Measurements from ENCODE around the gene TFAP2B.

Gene TFAP2B

DNA sequence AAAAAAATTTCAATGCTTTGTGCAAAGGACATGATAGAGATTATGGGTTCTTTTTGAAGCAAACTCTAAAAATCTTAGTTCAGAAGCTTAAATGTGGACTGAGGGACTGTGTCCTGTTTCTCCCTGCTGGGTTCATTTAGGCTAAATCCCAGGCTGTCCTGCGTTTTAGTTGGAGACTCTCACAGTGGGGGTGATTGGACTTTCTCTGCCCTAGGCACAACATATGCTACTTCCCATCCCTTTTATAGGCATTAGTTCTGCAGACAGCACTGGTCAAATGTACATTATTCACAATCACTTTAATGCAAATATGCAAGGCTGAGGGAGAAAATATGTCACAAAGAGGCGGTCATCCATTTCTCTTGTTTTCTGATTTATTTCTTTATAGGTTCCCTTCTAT lies 71.3 kb downstream of the TFAP2B start:
- H3K27ac ChIP-seq = no peak overlapping the region
- no peak for TF ChIP-seq ZFX (IDR thresholded peaks at IDR 0.05; ENCODE audit: borderline replicate concordance)
- TF ChIP-seq, protein P1, sequence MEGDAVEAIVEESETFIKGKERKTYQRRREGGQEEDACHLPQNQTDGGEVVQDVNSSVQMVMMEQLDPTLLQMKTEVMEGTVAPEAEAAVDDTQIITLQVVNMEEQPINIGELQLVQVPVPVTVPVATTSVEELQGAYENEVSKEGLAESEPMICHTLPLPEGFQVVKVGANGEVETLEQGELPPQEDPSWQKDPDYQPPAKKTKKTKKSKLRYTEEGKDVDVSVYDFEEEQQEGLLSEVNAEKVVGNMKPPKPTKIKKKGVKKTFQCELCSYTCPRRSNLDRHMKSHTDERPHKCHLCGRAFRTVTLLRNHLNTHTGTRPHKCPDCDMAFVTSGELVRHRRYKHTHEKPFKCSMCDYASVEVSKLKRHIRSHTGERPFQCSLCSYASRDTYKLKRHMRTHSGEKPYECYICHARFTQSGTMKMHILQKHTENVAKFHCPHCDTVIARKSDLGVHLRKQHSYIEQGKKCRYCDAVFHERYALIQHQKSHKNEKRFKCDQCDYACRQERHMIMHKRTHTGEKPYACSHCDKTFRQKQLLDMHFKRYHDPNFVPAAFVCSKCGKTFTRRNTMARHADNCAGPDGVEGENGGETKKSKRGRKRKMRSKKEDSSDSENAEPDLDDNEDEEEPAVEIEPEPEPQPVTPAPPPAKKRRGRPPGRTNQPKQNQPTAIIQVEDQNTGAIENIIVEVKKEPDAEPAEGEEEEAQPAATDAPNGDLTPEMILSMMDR (IDR thresholded peaks at IDR 0.05) = no peak

DNA sequence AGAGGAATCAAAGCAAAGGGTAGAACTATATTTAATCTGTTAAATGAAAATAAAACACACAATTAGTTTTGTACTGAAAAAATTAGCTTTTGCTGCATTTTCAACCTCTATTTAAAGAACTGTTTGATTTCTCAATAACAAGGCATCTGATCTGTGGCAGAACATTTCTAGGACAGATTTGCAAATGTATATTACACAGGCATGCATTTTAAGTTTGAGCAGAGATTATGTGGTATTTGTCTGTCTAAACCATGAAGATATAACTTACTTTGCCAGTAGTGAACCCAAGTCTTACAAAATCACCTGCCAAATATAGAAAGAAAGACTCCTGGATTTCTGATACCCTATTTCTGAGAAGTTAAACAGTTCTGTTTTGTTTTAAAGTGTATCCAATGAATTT lies 71.9 kb downstream of the TFAP2B start:
- TF ChIP-seq, protein P1 (IDR thresholded peaks at IDR 0.05) = no peak
- TF ChIP-seq ZFX (IDR thresholded peaks at IDR 0.05; ENCODE audit: borderline replicate concordance) = no peak
- no peak overlapping the region for H3K27ac ChIP-seq

DNA sequence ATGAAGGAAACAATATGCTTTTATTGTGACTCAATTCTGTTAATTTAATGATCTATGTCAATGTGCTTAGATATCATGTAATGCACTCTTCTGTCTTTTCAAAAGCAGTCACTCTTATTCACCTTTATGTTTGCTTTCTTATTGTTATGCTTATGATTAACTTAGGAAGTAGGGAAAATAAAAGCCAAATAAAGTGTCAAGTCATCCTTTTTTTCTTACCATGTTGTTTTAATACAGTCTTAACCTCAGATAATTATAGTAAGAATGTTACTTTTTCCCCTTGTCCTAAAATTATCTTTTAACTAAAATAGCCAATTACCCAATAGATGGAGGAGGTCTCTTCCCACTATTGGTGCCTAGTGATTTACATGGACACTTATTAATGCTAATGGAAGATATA lies 72.6 kb downstream of the TFAP2B start:
- no peak overlapping the region for H3K27ac ChIP-seq
- TF ChIP-seq ZFX (IDR thresholded peaks at IDR 0.05; ENCODE audit: borderline replicate concordance) = no peak
- TF ChIP-seq, protein P1 (IDR thresholded peaks at IDR 0.05) = no peak
